Left lung (tissue), 10 donors: ENCODE data around the gene TMEM106A. TPM values are rescaled to one million over a fixed set of nuclear protein-coding genes. Genes with fewer than 3 reads are reported as not detected.
A peak's percentile ranks its signal among the peaks of the same experiment; 100 is the strongest.
"Not testable (repeated sequence)": the region's sequence is repeated elsewhere in the genome, so short reads cannot be mapped to it uniquely, and the experiment has no call there.

Experiments used
- ATAC-seq: fragments of 200-7000 bp; cut with Tn5 transposase; one replicate; pipeline ENCODE4 v1.9.1; 2020; ENCODE audit warnings: moderate library complexity
- DNase-seq, 4 donors: peaks; one replicate each; pipeline ENCODE4 v3.0.0-alpha.2; 2013 to 2020
- H3K27ac ChIP-seq, 2 donors: fragments of 200-600 bp; sonication (generic) in 1 of 2; one replicate each; pipeline versions ENCODE4 v1.5.0 to v1.8.0; 2020 to 2021
- H3K27me3 ChIP-seq, 2 donors: fragments of 200-600 bp; sonication (generic) in 1 of 2; one replicate each; pipeline versions ENCODE4 v1.5.0 to v1.8.0; 2020 to 2021
- H3K36me3 ChIP-seq, 2 donors: fragments of 200-600 bp; sonication (generic) in 1 of 2; one replicate each; pipeline versions ENCODE4 v1.5.0 to v1.8.0; 2020 to 2021
- H3K4me1 ChIP-seq, 2 donors: fragments of 200-600 bp; one replicate each; pipeline ENCODE4 v1.8.0; 2021
- H3K4me3 ChIP-seq, 2 donors: fragments of 200-600 bp; sonication (generic) in 1 of 2; one replicate each; pipeline versions ENCODE4 v1.5.0 to v1.8.0; 2020 to 2021; ENCODE audit warnings: mild to moderate bottlenecking in 1 of 2
- H3K9me3 ChIP-seq, 2 donors: fragments of 200-600 bp; sonication (generic) in 1 of 2; one replicate each; pipeline versions ENCODE4 v1.5.0 to v1.8.0; 2020 to 2021
- CTCF ChIP-seq, 2 donors: fragments of 200-600 bp; sonication (generic) in 1 of 2; IDR thresholded peaks; one replicate each; pipeline versions ENCODE4 v1.5.0 to v1.8.0; 2021; ENCODE audit warnings: antibody characterized with exemption in 2 of 2
- intact Hi-C, 2 donors: fragments of 100-400 bp; cut with DNase I; formaldehyde crosslinking; loops; one replicate each; pipeline versions ENCODE4 v1.11.2 to v1.14.2; 2022
- polyA plus RNA-seq, 6 donors: library from polyadenylated mRNA; unstranded; fragments of 120-200 nt; gene quantifications; one replicate each; pipeline ENCODE4 v1.2.1, GENCODE V29; 2013; ENCODE audit not compliant: insufficient read length in 6 of 6
- total RNA-seq, 2 donors: library from RNA; stranded (reverse); fragmentation: NEBNext Ultra II Directional; extraction: Animal tissue kit (Norgen Biotek cat#: 25700); gene quantifications; one replicate each; pipeline ENCODE4 v1.2.1, GENCODE V29; 2021
- donor health status: DM: no; HTN: yes; CAD: no.
- donor health status: DM: no; HTN: no; CAD: no.

The TMEM106A gene
- total and polyA plus RNA-seq, 8 donors = 10.6 to 26.8 (median 12.1) TPM

- no peak for DNase-seq
Observed at GRCh38 chr17:43220511-43221125, 8.9 kb downstream of the TMEM106A start.

GRCh38 chr17:43224146-43224705, 12.6 kb downstream of the TMEM106A start:
- no peak for ATAC-seq
- no peak for TF ChIP-seq CTCF (IDR thresholded peaks at IDR 0.05)

More at GRCh38 chr17:43220511-43221125, 8.9 kb downstream of the TMEM106A start:
- intact Hi-C loops = no loop called here
- Histone ChIP-seq H3K27me3 (no peaks in the 10 kb centered on the region), H3K27ac (no peak overlapping the region), H3K4me1 (no peaks in the 10 kb centered on the region), H3K9me3 (no peaks in the 10 kb centered on the region), H3K36me3 (peaks cover 0 to 81% of the 10 kb centered on the region in 2 donors), H3K4me3 (no peak overlapping the region)
- no peak for TF ChIP-seq CTCF (IDR thresholded peaks at IDR 0.05)
- ATAC-seq = no peak

GRCh38 chr17:43226393-43226792, 14.7 kb downstream of the TMEM106A start:
- H3K4me3 ChIP-seq = no peak overlapping the region
- no peaks in the 10 kb centered on the region for H3K4me1 ChIP-seq
- no peaks in the 10 kb centered on the region for H3K9me3 ChIP-seq
- H3K27me3 ChIP-seq = no peaks in the 10 kb centered on the region
- TF ChIP-seq CTCF (IDR thresholded peaks at IDR 0.05) = no peak
- intact Hi-C loops = no loop called here
- peaks cover 0 to 46% of the 10 kb centered on the region in 2 donors for H3K36me3 ChIP-seq
- ATAC-seq = no peak
- no peak overlapping the region for H3K27ac ChIP-seq
- DNase-seq = no peak

More at GRCh38 chr17:43224146-43224705, 12.6 kb downstream of the TMEM106A start:
- Histone ChIP-seq H3K4me1 (no peaks in the 10 kb centered on the region), H3K36me3 (peaks cover 0 to 62% of the 10 kb centered on the region in 2 donors), H3K27me3 (no peaks in the 10 kb centered on the region), H3K27ac (no peak overlapping the region), H3K4me3 (no peak overlapping the region), H3K9me3 (no peaks in the 10 kb centered on the region)
- intact Hi-C loops = no loop called here
- DNase-seq = no peak

- H3K27me3 ChIP-seq, ATAC-seq, intact Hi-C loops, H3K4me1 ChIP-seq, H3K9me3 ChIP-seq, DNase-seq, H3K4me3 ChIP-seq, H3K27ac ChIP-seq: not testable (repeated sequence)
- H3K36me3 ChIP-seq = peaks cover 0 to 37% of the 10 kb centered on the region in 2 donors
Observed at GRCh38 chr17:43228020-43228782, 16.5 kb downstream of the TMEM106A start, which contains the start of gene CCDC200. CCDC200 (minus strand) TSS chr17:43228623; CDS start chr17:43228554, 69 bp downstream.

- H3K27ac ChIP-seq, H3K36me3 ChIP-seq, H3K4me1 ChIP-seq, H3K4me3 ChIP-seq, H3K27me3 ChIP-seq, H3K9me3 ChIP-seq, intact Hi-C loops: not testable (repeated sequence)
- ATAC-seq (peak; percentile 51), DNase-seq (peak in 1 of 4 donors; percentile 39)
Observed at GRCh38 chr17:43231205-43232020, 19.7 kb downstream of the TMEM106A start.

- intact Hi-C loops, H3K36me3 ChIP-seq, H3K4me3 ChIP-seq, H3K9me3 ChIP-seq, H3K27ac ChIP-seq, ATAC-seq, H3K4me1 ChIP-seq, H3K27me3 ChIP-seq: not testable (repeated sequence)
- peak in 2 of 4 donors; percentile 79 for DNase-seq
Observed at GRCh38 chr17:43232021-43232699, 20.5 kb downstream of the TMEM106A start.

GRCh38 chr17:43233263-43233662, 21.6 kb downstream of the TMEM106A start:
- H3K36me3 ChIP-seq, H3K9me3 ChIP-seq, H3K4me1 ChIP-seq, DNase-seq, H3K27ac ChIP-seq, intact Hi-C loops, H3K27me3 ChIP-seq, ATAC-seq, H3K4me3 ChIP-seq: not testable (repeated sequence)

GRCh38 chr17:43233877-43234276, 22.2 kb downstream of the TMEM106A start, which contains the start of gene RNU2-1:
RNU2-1 (minus strand) TSS chr17:43233977.
- H3K4me3 ChIP-seq, DNase-seq, H3K27me3 ChIP-seq, H3K27ac ChIP-seq, H3K9me3 ChIP-seq, H3K36me3 ChIP-seq, intact Hi-C loops, ATAC-seq, H3K4me1 ChIP-seq: not testable (repeated sequence)

GRCh38 chr17:43239597-43239996, 27.9 kb downstream of the TMEM106A start:
- ATAC-seq, H3K9me3 ChIP-seq, DNase-seq, H3K27ac ChIP-seq, H3K4me3 ChIP-seq, H3K36me3 ChIP-seq, intact Hi-C loops, H3K27me3 ChIP-seq, H3K4me1 ChIP-seq: not testable (repeated sequence)
